Gastroesophageal sphincter (tissue), 4 donors: ENCODE data around the gene COMP. TPM values are rescaled to one million over a fixed set of nuclear protein-coding genes. Genes with fewer than 3 reads are reported as not detected.

Experiments
- ATAC-seq: fragments of 150-250 bp; one replicate; pipeline ENCODE4 v1.9.1; 2016; ENCODE audit warnings: mild to moderate bottlenecking, moderate library complexity
- H3K27ac ChIP-seq, 4 donors: fragments of 200-600 bp; sonication (generic) in 3 of 4; 1 replicate in 3 of 4; 2 replicates in 1 of 4; pipeline ENCODE4 v1.5.1; 2016 to 2019
- H3K27me3 ChIP-seq: fragments of 200-600 bp; sonication (generic); one replicate; pipeline ENCODE4 v1.5.1; 2019
- H3K36me3 ChIP-seq, 2 donors: fragments of 200-600 bp; sonication (generic); one replicate each; pipeline ENCODE4 v1.5.1; 2019; ENCODE audit warnings: control low read depth in 1 of 2
- H3K4me1 ChIP-seq, 3 donors: fragments of 200-600 bp; sonication (generic); 1 replicate in 2 of 3; 2 replicates in 1 of 3; pipeline ENCODE4 v1.5.1; 2016 to 2019; ENCODE audit warnings: control low read depth in 2 of 3
- H3K4me3 ChIP-seq, 2 donors: fragments of 200-600 bp; sonication (generic); one replicate each; pipeline ENCODE4 v1.5.1; 2019; ENCODE audit warnings: mild to moderate bottlenecking in 1 of 2, moderate library complexity in 1 of 2
- H3K9me3 ChIP-seq, 3 donors: fragments of 200-600 bp; sonication (generic); one replicate each; pipeline ENCODE4 v1.5.1; 2017 to 2019; ENCODE audit warnings: control low read depth in 2 of 3
- CTCF ChIP-seq, 4 experiments: fragments of 200-600 bp in 2 of 4; fragments of 450-650 bp in 2 of 4; sonication (generic) in 1 of 4; IDR thresholded peaks; one replicate each; pipeline ENCODE4 v1.5.1; 2017 to 2019; ENCODE audit warnings: antibody characterized with exemption in 4 of 4, mild to moderate bottlenecking in 2 of 4, moderate library complexity in 2 of 4
- EP300 ChIP-seq: sonication (generic); formaldehyde crosslinking; IDR thresholded peaks from one replicate; pipeline ENCODE4 v1.6.1; 2017; ENCODE audit warnings: antibody characterized with exemption, mild to moderate bottlenecking
- POLR2A ChIP-seq, 2 donors: fragments of 450-650 bp; IDR thresholded peaks; one replicate each; pipeline ENCODE4 v1.6.1; 2017; ENCODE audit warnings: antibody characterized with exemption in 2 of 2, mild to moderate bottlenecking in 2 of 2, moderate library complexity in 1 of 2
- POLR2AphosphoS5 ChIP-seq: sonication (generic); formaldehyde crosslinking; IDR thresholded peaks from one replicate; pipeline ENCODE4 v1.6.1; 2017; ENCODE audit warnings: antibody characterized with exemption
- WGBS, 2 donors: methylation state at CpG; one replicate each; pipeline ENCODE4 v1.1.5; 2018; ENCODE audit warnings: low coverage in 1 of 2; 5-methylcytosine and 5-hydroxymethylcytosine counted together
- total RNA-seq, 4 donors: library from RNA; depleted of rRNA; stranded (reverse); fragments of >200 nt; gene quantifications; one replicate each; pipeline ENCODE4 v1.1.0, GENCODE V29; 2016

The COMP gene
- total RNA-seq, 4 donors from 2014 or later, result 0.40 to 4.4 (median 0.50) TPM

GRCh38 chr19:18756896-18757295 is 34.2 kb downstream of the COMP start:
- no peak overlapping the region for H3K27ac ChIP-seq
- ATAC-seq, result no peak
- H3K9me3 ChIP-seq, result no peaks in the 10 kb centered on the region
- H3K36me3 ChIP-seq, result peaks cover 0 to 53% of the 10 kb centered on the region in 2 donors
- H3K4me1 ChIP-seq, result peaks cover 0 to 17% (median 5%) of the 10 kb centered on the region in 3 donors
- no peak overlapping the region for H3K4me3 ChIP-seq
- no peaks in the 10 kb centered on the region for H3K27me3 ChIP-seq
- TF ChIP-seq POLR2A (IDR thresholded peaks at IDR 0.05), result no peak
- 81 to 93% methylated on average over 8 of the region's 16 CpGs for WGBS, 2 donors

- Histone ChIP-seq H3K36me3 (peaks cover 0 to 77% of the 10 kb centered on the region in 2 donors), H3K4me3 (no peak overlapping the region), H3K9me3 (no peaks in the 10 kb centered on the region), H3K27ac (no peak overlapping the region), H3K27me3 (no peaks in the 10 kb centered on the region), H3K4me1 (no peaks in the 10 kb centered on the region)
- no peak for ATAC-seq
- WGBS, 2 donors, result 81 to 85% methylated on average over 4 of the region's 4 CpGs
- no peak for TF ChIP-seq CTCF (IDR thresholded peaks at IDR 0.05)
These were observed 36.6 kb downstream of the COMP start for GRCh38 chr19:18754501-18754900.

- no peak for ATAC-seq
- no peak overlapping the region for H3K27ac ChIP-seq
- WGBS, 2 donors, result 75 to 92% methylated on average over 2 to 4 of the region's 10 CpGs
- TF ChIP-seq CTCF (IDR thresholded peaks at IDR 0.05), result no peak
- TF ChIP-seq POLR2A (IDR thresholded peaks at IDR 0.05), result no peak
- TF ChIP-seq POLR2AphosphoS5, result no peak
- TF ChIP-seq EP300, result no peak
- H3K36me3 ChIP-seq, result peaks cover 0 to 77% of the 10 kb centered on the region in 2 donors
- H3K4me3 ChIP-seq, result no peak overlapping the region
- peaks cover 0 to 5% (median 0%) of the 10 kb centered on the region in 3 donors for H3K4me1 ChIP-seq
- H3K9me3 ChIP-seq, result no peaks in the 10 kb centered on the region
- H3K27me3 ChIP-seq, result no peaks in the 10 kb centered on the region
These were observed 39.5 kb downstream of the COMP start for GRCh38 chr19:18751571-18751970.

- ATAC-seq, result no peak
- TF ChIP-seq POLR2AphosphoS5 (no peak), POLR2A (IDR thresholded peaks at IDR 0.05) (no peak), EP300 (no peak), CTCF (IDR thresholded peaks at IDR 0.05) (no peak)
- Histone ChIP-seq H3K27ac (no peak overlapping the region), H3K9me3 (no peaks in the 10 kb centered on the region), H3K4me1 (peaks cover 0 to 16% (median 0%) of the 10 kb centered on the region in 3 donors), H3K27me3 (no peaks in the 10 kb centered on the region), H3K36me3 (peaks cover 0 to 75% of the 10 kb centered on the region in 2 donors), H3K4me3 (no peak overlapping the region)
- 89 to 90% methylated on average over 2 to 3 of the region's 19 CpGs for WGBS, 2 donors
These were observed 40.7 kb downstream of the COMP start for GRCh38 chr19:18750295-18750970.

GRCh38 chr19:18749362-18750231 is 41.5 kb downstream of the COMP start:
- WGBS, 2 donors, result 95 to 98% methylated on average over 4 to 14 of the region's 23 CpGs
- peaks cover 0 to 73% of the 10 kb centered on the region in 2 donors for H3K36me3 ChIP-seq
- no peak for TF ChIP-seq POLR2AphosphoS5
- no peak for TF ChIP-seq EP300
- no peak for TF ChIP-seq POLR2A (IDR thresholded peaks at IDR 0.05)
- TF ChIP-seq CTCF (IDR thresholded peaks at IDR 0.05), result no peak

More at GRCh38 chr19:18749362-18750231, 41.5 kb downstream of the COMP start:
- ATAC-seq, result no peak
- no peak overlapping the region for H3K4me3 ChIP-seq
- H3K4me1 ChIP-seq, result peaks cover 0 to 24% (median 0%) of the 10 kb centered on the region in 3 donors
- H3K27me3 ChIP-seq, result no peaks in the 10 kb centered on the region
- H3K27ac ChIP-seq, result no peak overlapping the region
- no peaks in the 10 kb centered on the region for H3K9me3 ChIP-seq
